T-helper 1 cell treated with Interleukin-12 subunit alpha and Interleukin-12 subunit beta and Interleukin-4 antibody, amounts not matched to agents 30 μg/mL and 1 μg/mL, for 36 hours (primary cell): Measurements from ENCODE around the gene COL16A1.
A peak's percentile ranks its signal among the peaks of the same experiment; 100 is the strongest.

Experiments used
- H3K27ac Mint-ChIP-seq: one replicate; pipeline ENCODE4 v1.8.0; 2021; ENCODE audit warnings: mild to moderate bottlenecking, mixed read lengths
- H3K27me3 Mint-ChIP-seq: one replicate; pipeline ENCODE4 v1.8.0; 2021; ENCODE audit warnings: low read depth, mixed read lengths
- H3K36me3 Mint-ChIP-seq: one replicate; pipeline ENCODE4 v1.8.0; 2021; ENCODE audit warnings: low read depth, mixed read lengths
- H3K4me1 Mint-ChIP-seq: one replicate; pipeline ENCODE4 v1.8.0; 2021; ENCODE audit warnings: low read depth, mixed read lengths
- H3K4me3 Mint-ChIP-seq: one replicate; pipeline ENCODE4 v1.8.0; 2021; ENCODE audit warnings: mild to moderate bottlenecking, moderate library complexity, mixed read lengths
- H3K9me3 Mint-ChIP-seq: one replicate; pipeline ENCODE4 v1.8.0; 2021; ENCODE audit warnings: mixed read lengths

COL16A1 gene

DNA sequence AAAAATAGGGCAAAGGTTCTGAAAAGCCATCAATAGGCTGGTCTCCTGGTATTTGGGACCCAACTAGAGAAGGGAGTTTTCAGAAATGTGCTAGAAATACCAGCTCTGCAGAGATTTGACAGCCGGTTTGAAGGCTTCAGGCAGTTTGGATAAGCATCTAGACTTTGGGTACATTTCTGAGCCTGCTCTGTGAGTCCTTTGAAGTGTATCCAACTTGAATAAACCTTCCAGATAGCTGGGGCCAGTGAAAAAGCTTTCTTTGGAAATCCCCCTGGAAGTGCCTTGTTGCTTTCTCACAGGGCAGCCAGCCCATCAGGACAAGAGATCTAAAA lies 52.8 kb downstream of the COL16A1 start:
- Mint-ChIP-seq H3K36me3 (peaks cover 3% of the 10 kb centered on the region), H3K27ac (no peak overlapping the region), H3K27me3 (peaks cover 23% of the 10 kb centered on the region), H3K9me3 (peaks cover 8% of the 10 kb centered on the region), H3K4me3 (no peak overlapping the region), H3K4me1 (peaks cover 7% of the 10 kb centered on the region)

DNA sequence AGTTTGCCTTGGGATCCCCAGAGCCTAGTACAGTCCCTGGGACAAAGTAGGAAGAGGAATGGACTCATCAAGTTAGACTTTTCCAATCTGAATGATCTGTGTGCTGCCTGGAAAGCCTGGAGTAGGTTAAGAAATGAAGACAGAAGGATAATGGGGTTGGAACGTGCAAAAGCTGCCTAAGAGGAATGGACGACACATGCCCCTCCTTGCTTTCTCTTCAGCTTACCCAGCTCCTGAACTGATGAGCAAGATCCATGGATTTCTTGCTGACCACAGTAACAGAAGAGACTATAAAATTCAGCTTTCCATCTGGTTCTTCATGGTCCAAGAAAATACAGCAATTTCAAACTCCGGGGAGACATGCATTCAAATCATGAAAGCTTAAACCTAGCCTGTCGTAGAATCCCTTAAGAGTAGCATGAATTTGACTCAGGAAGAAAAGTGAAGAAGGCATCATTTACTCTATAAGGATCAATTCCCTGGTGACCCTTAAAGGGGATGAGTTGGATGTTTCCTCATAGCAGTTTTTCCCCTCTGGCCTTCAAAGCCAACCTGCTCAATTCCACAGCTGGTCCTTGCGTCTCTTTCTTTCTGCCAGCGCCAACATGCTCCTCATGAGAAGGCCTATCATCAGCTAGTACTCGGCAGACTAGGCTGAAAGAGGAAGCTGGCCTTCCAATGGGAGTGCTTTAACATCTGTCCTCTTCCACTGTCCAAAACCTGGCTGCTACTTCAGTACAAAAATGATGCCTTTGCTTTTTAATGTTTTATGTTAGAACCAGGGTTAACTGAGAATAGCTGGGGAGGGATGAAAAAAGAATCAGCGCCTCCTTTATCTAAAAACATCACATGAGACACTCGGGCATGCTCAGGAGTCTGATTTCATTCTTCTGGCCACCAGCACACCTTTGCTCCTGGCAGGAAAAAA lies 53.4 kb downstream of the COL16A1 start:
- Mint-ChIP-seq H3K4me3 (no peak overlapping the region), H3K27ac (no peak overlapping the region), H3K36me3 (peaks cover 3% of the 10 kb centered on the region), H3K27me3 (peaks cover 18% of the 10 kb centered on the region), H3K9me3 (peaks cover 8% of the 10 kb centered on the region), H3K4me1 (peaks cover 11% of the 10 kb centered on the region)

DNA sequence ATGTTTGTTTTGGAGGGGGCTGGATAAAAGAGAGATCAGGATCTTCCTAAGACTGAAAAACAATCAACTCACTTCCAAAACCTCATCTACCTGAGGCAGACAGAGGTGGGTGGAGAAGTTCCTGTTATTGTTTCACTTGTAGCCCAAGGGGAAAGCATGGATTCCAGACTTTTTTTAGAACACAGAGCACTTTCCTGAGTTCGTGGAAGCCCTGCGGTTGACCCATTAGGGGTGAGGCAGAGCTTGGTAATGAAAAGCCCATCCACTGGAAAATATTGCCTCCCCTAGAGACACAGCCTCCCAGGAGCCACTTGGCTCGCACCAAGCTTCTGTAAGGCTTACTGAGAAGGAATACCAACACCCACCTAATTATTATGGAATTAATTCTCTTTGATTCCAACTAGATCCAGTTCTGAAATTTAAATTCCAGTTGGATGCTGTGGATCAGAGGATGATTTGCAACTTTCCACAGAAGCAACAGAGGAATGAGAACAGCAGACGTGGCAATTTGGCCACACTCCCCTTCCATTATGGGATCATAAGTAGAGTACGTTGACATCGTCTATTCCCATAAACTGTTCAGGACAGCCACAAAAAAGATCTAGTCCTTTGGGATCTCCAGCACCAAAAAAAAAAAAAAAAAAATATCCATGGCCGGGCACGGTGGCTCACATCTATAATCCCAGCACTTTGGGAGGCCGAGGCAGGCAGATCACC lies 55.0 kb downstream of the COL16A1 start:
- peaks cover 18% of the 10 kb centered on the region for H3K4me1 Mint-ChIP-seq
- peaks cover 16% of the 10 kb centered on the region for H3K27me3 Mint-ChIP-seq
- H3K4me3 Mint-ChIP-seq: no peak overlapping the region
- peaks cover 4% of the 10 kb centered on the region for H3K36me3 Mint-ChIP-seq
- H3K9me3 Mint-ChIP-seq: peaks cover 8% of the 10 kb centered on the region
- no peak overlapping the region for H3K27ac Mint-ChIP-seq

DNA sequence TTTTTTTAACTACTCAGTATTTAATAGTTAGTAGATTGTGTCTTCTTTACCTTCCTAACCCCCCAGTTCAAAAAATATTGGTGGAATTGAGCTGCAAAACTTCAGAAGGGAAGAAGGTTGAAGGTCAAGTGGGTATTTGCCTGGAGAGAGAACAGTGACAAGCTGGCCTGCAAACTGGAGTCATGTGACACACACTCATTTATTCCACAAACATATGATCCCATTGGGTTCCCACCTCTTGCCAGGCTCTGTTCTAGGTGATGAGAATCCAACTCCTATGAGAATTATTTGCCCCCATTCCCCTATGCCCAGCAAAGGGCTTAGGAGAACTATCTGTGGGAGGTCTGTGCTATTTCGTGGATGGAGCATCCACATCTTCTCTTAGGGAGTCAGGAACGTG lies 55.6 kb downstream of the COL16A1 start:
- Mint-ChIP-seq H3K4me1 (peaks cover 23% of the 10 kb centered on the region), H3K4me3 (no peak overlapping the region), H3K9me3 (peaks cover 8% of the 10 kb centered on the region), H3K36me3 (peaks cover 5% of the 10 kb centered on the region), H3K27me3 (peaks cover 16% of the 10 kb centered on the region), H3K27ac (no peak overlapping the region)

DNA sequence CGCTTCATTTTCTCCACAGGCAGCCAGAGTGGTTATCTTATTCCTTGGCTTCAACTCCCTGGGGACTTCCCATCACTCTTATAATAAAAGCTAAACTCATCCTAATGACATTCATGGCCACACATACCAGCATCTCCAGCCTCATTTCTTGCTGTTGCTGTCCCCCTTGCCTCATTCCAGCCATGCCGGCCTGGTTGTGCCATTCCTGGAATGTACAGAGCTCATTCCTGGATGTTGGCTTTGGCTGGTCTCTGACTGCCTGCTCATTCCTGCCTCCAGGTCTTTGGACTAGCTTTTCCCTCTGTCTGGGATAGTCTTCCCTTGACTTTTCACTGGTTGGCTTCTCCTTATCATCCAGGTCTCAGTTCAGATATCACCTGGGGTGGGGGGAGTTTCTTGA lies 56.7 kb downstream of the COL16A1 start:
- Mint-ChIP-seq H3K9me3 (peaks cover 8% of the 10 kb centered on the region), H3K36me3 (peaks cover 5% of the 10 kb centered on the region), H3K4me3 (peak overlapping the region; percentile 49), H3K27ac (no peak overlapping the region), H3K4me1 (peaks cover 24% of the 10 kb centered on the region), H3K27me3 (peaks cover 16% of the 10 kb centered on the region)

DNA sequence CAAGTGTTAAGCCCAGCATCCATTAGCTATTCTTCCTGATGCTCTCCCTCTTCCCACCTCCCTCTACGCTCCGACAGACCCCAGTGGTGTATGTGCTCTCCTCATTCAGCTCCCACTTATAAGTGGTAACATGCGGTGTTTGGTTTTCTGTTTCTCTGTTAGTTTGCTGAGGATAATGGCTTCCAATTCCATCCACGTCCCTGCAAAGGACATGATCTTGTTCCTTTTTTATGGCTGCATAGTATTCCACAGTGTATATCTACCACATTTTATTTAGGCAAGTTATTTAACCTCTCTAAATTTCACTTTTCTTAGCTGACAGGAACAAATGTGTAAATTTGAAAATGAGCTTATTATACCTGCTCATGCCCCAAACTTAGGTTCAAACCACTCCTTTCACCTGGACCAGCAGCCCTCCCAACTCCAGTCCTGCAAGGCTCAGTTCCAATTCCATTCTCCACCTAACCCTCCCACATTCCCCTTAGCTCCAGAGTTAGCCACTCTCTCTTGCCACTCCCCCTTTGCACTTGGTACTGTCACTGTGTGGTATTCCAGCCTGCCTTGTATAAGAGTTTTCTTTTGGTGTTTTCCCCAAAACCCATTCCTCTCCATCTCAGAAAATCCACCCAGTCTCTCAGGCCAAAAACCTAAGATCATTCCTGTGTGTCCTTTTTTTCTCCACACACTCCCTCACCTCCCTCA lies 57.4 kb downstream of the COL16A1 start:
- peak overlapping the region; percentile 100 for H3K27ac Mint-ChIP-seq
- peak overlapping the region; percentile 100 for H3K4me3 Mint-ChIP-seq

DNA sequence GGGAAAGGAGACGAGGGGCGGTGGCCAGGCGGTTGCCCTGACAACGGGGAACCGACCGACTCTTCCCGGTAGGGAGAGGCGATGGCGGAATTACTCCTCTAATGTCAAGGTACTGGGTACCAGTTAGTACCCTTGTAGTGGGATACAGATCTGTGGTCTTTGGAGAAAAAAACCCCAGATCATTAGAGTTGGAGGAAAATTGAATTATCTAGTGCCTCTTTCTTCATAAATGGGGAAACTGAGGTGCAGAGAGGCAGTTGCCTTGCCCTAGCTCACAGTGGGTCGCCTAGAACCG lies 58.6 kb downstream of the COL16A1 start:
- Mint-ChIP-seq H3K36me3 (peaks cover 5% of the 10 kb centered on the region), H3K27ac (peak overlapping the region; percentile 100), H3K4me3 (peak overlapping the region; percentile 100), H3K4me1 (peaks cover 24% of the 10 kb centered on the region), H3K27me3 (peaks cover 10% of the 10 kb centered on the region), H3K9me3 (peaks cover 8% of the 10 kb centered on the region)

More for the DNA sequence above, 57.4 kb downstream of the COL16A1 start:
- Mint-ChIP-seq H3K4me1 (peaks cover 24% of the 10 kb centered on the region), H3K9me3 (peaks cover 8% of the 10 kb centered on the region), H3K27me3 (peaks cover 16% of the 10 kb centered on the region), H3K36me3 (peaks cover 5% of the 10 kb centered on the region)

DNA sequence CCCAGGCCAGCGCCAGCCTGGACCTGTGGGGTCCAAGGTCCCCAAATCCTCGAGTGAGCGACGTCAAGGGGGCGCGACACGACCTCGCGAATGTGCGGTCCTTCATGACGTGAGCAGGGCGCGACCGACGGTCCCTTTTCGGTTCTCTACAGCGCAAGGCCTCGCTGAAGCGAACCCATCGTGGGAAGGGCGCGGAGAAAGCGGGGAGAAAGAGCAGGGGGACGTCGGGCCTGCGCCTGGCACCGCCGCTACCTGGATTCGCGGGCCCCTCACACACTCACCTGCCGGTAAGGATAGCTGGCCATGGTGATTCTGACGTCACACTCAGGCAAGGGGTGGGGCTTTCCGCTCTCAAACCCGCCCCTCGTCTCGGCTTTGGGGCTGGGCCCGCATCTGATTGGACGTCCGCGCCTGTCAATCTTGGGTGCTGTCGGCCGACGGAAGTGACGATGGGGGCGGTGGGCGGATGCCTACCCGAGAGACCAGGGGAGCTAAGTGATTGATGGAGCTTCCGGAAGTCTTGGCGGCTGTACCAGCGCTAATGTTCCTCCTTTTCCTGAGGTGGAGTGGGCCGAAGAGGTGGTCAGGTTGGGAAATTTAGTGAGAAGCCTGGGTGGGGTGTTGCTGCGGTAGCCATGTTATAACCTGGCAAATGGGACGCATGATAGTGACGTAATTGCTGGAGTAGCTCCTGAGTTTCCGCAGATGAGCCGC lies 59.1 kb downstream of the COL16A1 start, which contains the start of gene PEF1:
Gene PEF1, minus strand, starts transcription at position 317 of the 714 bp plus-strand sequence. Its CDS starts 12 bp downstream, at position 305.
- Mint-ChIP-seq H3K4me3 (peak within 1 kb of the TSS; percentile 100), H3K27me3 (peaks cover 7% of the 10 kb centered on the region), H3K4me1 (peaks cover 24% of the 10 kb centered on the region), H3K27ac (peak within 1 kb of the TSS; percentile 100), H3K9me3 (peaks cover 8% of the 10 kb centered on the region), H3K36me3 (peaks cover 5% of the 10 kb centered on the region)

DNA sequence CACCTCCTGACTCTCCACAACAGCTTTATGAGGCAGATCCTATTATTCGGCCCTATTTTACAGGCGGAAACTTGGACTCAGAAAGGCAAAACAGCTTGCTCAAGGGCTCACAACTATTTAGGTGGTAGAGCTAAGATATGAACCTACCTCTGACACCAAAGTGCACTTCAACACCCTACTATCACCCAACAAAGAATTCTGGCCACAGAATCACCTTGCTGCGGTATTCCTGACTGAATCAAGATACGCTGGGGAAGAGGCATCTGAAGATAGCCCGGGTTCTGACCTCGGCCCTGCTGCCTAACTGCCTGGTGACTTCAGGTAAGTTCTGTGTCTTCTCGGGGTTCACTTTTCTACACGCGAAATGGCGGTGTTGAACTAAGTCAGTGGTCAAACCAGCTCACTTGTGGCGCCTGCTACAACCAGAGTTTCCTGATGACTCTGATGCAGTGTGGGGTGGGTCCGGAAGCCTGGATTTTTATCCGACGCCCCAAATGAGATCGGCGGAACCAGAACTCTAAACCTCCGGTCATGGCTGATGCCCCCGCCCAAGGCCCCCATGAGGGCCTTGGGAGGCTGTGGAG lies 59.7 kb downstream of the COL16A1 start:
- peaks cover 8% of the 10 kb centered on the region for H3K9me3 Mint-ChIP-seq
- H3K4me1 Mint-ChIP-seq: peaks cover 24% of the 10 kb centered on the region
- peak overlapping the region; percentile 100 for H3K4me3 Mint-ChIP-seq

DNA sequence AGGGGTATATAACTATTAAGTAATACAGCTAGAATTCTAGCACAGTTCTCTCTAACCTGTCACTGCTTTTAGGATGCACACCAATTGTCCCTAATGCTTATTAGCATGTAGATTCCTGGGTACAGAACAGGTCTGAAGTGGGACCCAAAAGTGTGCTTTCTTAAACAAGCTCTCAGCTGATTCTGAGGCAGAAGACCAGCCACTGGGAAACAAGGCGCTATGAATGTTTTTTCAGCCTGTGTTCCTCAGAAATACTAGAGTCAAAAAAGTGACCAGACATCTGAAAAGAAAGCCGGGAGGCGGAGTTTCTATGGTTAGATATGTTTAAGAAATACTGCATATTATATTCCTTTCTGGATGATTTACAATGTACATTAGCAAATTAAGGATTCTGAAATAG lies 60.9 kb downstream of the COL16A1 start:
- Mint-ChIP-seq H3K27ac (no peak overlapping the region), H3K4me1 (peaks cover 32% of the 10 kb centered on the region), H3K36me3 (peaks cover 6% of the 10 kb centered on the region), H3K27me3 (peaks cover 7% of the 10 kb centered on the region), H3K9me3 (peaks cover 8% of the 10 kb centered on the region), H3K4me3 (no peak overlapping the region)

More for the DNA sequence above, 59.7 kb downstream of the COL16A1 start:
- H3K27ac Mint-ChIP-seq: peak overlapping the region; percentile 100
- peaks cover 7% of the 10 kb centered on the region for H3K27me3 Mint-ChIP-seq
- H3K36me3 Mint-ChIP-seq: peaks cover 5% of the 10 kb centered on the region

DNA sequence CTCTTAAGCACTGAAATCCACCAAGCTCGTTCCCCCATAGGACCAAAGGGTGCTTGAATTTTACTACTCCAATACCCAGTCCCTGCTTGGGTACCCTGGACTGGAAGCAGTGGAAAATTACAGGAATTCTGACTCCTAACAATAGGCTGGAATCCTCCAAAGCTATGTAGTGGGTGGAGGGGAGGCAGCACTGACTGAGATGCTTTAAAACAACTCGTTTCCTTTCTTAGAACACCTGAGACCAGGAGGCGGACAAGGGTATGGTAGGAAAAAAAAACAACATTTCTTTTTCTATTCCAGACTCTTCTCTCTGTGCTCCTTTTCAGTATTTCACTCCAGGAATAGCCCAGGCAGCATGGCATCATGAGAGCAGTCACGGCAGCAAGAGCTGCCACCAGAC lies 61.5 kb downstream of the COL16A1 start:
- Mint-ChIP-seq H3K27ac (no peak overlapping the region), H3K4me1 (peaks cover 35% of the 10 kb centered on the region), H3K27me3 (peaks cover 6% of the 10 kb centered on the region), H3K36me3 (peaks cover 6% of the 10 kb centered on the region), H3K4me3 (no peak overlapping the region), H3K9me3 (peaks cover 8% of the 10 kb centered on the region)

DNA sequence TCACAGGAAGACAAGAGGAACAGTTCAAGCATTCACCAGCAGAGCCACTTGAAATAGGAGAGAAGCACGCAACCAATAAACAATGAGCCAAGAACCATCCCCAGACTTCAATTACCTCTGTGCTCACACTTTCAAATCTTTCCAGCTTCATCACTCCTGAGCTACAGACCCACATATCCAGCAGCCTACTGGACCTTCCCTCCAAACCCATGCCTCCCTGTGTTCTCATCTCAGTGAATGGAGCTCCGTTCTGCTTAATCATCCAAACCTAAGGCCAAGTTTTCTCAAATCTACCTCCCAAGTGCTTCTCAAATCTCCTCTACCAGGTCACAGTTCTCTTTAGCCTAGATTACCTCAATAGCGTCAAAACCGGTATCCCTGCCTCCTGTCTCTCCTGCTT lies 62.9 kb downstream of the COL16A1 start:
- Mint-ChIP-seq H3K4me3 (no peak overlapping the region), H3K9me3 (no peaks in the 10 kb centered on the region), H3K27ac (no peak overlapping the region), H3K27me3 (no peaks in the 10 kb centered on the region), H3K4me1 (peaks cover 30% of the 10 kb centered on the region), H3K36me3 (peaks cover 4% of the 10 kb centered on the region)

DNA sequence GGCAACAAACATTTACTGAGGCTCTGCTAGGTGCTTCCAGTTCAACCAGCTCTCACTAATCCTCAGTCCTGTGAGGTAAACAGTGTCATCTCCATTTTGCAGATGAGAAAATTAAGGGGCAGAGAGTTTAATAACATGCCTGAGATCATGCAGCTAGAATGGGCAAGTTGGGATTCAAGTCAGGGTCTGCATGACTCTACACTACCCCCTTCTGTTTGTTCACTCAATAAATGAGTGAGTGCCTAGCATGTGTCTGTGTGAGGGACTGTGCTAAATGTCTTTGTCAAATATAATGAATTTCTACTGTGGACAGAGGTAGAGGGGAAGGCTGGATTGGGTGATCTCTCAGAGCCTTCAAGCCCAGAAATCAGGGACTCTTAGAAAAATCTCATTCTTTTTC lies 63.6 kb downstream of the COL16A1 start:
- H3K27ac Mint-ChIP-seq: no peak overlapping the region
- H3K9me3 Mint-ChIP-seq: no peaks in the 10 kb centered on the region
- H3K4me3 Mint-ChIP-seq: no peak overlapping the region
- H3K4me1 Mint-ChIP-seq: peaks cover 25% of the 10 kb centered on the region
- H3K36me3 Mint-ChIP-seq: peaks cover 4% of the 10 kb centered on the region
- H3K27me3 Mint-ChIP-seq: no peaks in the 10 kb centered on the region

DNA sequence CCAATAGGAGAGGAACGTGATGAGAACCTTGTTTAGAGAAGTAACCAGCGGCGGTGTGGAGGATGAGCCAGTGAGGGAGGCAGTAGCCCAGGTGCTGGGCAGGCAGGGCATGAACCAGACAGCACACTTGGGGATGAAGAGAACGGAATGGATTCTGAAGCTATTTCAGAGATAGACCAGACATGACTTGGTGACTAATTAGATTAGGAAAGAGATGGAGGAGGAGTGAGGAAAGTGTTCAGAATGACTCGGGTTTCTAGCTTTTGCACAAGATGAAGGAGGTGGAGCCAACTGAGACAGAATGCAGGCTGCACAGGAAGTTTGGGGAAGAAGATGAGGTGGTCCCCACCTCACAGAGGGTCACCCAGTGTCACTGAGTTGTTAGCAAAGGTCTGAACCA lies 64.3 kb downstream of the COL16A1 start:
- Mint-ChIP-seq H3K4me1 (peaks cover 22% of the 10 kb centered on the region), H3K36me3 (peaks cover 4% of the 10 kb centered on the region), H3K4me3 (no peak overlapping the region), H3K27ac (no peak overlapping the region), H3K9me3 (no peaks in the 10 kb centered on the region), H3K27me3 (no peaks in the 10 kb centered on the region)
